GM18505 (cell line): ENCODE data around the gene KLHL3.

Source experiments
- ATAC-seq: cut with Tn5 transposase; IDR thresholded peaks from one replicate; pipeline ENCODE4 v1.9.1; 2021; ENCODE audit not compliant: unreplicated experiment
- POLR2A ChIP-seq: IDR thresholded peaks from 4 replicates; pipeline ENCODE4 v1.6.1; 2011; ENCODE audit warnings: borderline replicate concordance; ENCODE audit not compliant: insufficient read depth, insufficient read length; ENCODE audit errors: extremely low read depth

The KLHL3 gene

GRCh38 chr5:137583129-137583528, 152.8 kb downstream of the KLHL3 start:
- no peak for ATAC-seq
- TF ChIP-seq POLR2A = no peak

GRCh38 chr5:137582218-137582617, 153.7 kb downstream of the KLHL3 start:
- TF ChIP-seq POLR2A = no peak
- ATAC-seq = no peak

DNA sequence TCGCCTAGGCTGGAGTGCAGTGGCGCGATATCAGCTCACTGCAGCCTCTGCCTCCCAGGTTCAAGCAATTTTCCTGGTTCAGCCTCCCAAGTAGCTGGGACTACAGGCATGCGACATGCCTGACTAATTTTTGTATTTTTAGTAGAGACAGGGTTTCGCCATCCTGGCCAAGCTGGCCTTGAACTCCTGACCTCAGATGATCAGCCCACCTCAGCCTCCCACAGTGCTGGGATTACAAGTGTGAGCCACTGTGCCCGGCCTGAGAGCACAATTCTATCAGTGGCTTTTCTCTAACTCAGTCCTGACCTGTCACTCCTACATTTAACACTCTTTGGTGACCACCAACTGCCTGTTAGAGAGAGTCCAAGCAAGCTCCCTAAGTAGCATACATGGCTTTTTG, 154.1 kb downstream of the KLHL3 start:
- no peak for TF ChIP-seq POLR2A
- ATAC-seq = no peak

- no peak for TF ChIP-seq POLR2A
- no peak for ATAC-seq
Measured at GRCh38 chr5:137580030-137580429, 155.9 kb downstream of the KLHL3 start.

DNA sequence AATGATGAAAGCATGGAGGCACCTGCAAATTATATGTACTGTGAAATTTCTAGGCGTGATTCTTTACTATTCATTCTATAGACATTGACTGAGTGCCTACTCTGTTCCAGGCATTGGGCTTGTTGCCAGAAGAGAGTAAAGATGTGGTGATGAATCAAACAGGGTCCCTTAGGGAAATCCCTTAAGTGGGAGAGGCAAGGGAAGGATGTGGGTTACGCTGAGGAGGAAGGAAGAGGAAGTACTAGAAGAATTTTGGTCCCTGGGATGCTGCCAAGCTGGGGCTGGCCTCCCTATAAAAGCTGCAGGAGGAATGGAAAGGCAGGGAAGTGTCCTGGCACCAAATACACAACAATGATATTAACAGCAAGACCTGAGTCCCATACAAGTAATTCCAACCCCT, 160.0 kb downstream of the KLHL3 start:
- TF ChIP-seq POLR2A = no peak
- no peak for ATAC-seq

DNA sequence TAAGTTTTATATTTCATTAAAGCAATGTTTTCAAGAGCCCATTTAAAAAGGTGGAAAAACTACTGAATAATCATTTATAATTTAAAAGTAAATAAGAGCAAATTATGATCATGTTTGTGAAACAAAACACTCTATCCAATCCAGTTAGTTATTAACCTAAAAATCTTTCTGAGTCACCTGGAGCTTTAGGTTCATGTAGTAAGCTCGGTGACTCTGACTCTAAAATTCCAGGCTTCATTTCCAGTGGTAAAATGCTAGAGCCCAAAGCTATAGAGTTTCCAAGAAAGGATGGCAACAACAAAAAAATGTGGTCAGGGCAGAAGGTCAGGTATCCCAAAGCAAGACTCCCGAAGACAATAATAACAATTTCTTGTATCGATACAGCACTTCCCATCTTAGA, 160.7 kb downstream of the KLHL3 start:
- ATAC-seq = no peak
- TF ChIP-seq POLR2A = no peak

- TF ChIP-seq POLR2A = no peak
- no peak for ATAC-seq
Measured at GRCh38 chr5:137573376-137573775, 162.5 kb downstream of the KLHL3 start.

GRCh38 chr5:137572042-137572695, 163.7 kb downstream of the KLHL3 start:
- no peak for ATAC-seq
- no peak for TF ChIP-seq POLR2A

DNA sequence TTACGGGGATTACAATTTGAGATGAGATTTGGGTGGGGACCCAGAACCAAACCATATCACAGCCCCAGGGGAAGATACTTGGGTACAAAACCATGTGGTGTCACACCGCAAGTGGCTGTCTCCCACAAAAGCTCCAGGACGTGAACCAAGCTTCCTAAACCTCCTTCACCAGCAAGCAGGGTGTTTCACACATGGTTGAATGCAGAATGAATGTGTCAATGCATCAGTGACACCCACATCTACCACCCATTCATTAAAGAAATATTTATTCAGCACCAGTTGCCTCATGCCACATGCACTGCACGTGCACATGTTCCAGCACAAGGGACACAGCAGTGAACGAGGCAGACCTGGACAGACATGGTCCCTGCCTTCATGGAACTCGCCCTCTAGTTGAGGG, 165.8 kb downstream of the KLHL3 start:
- TF ChIP-seq POLR2A = no peak
- no peak for ATAC-seq
